Activated T-cell treated with anti-CD3 and anti-CD28 coated beads for 24 hours (primary cell): ENCODE data around the gene RYR2.

Experiments
- DNase-seq: peaks from one replicate; pipeline ENCODE4 v3.0.0-alpha.2; 2020; ENCODE audit warnings: low read depth

Gene RYR2

DNA sequence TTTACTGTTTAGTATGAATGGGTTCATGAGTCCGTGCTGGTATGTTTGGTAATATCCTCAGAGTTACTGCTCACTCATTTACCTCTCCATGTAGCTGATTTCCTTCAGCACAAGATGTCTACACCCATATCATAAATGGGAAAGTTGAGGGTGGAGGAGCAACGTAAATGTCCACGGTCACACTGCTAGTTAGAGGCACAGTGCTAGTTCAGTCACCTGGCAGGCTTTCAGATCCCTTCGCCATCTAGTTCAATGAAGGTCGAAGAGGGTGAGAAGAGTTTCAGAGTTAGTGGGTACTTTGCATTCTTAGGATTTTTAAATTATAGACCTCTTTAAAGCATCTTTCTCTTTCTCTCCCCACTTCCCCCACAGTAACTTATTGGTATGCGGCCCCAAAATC is 630.0 kb downstream of the RYR2 start:
- no peak for DNase-seq

GRCh38 chr1:237672748-237673147 is 630.8 kb downstream of the RYR2 start:
- no peak for DNase-seq

GRCh38 chr1:237673631-237674030 is 631.6 kb downstream of the RYR2 start:
- DNase-seq, result no peak

GRCh38 chr1:237677979-237678378 is 636.0 kb downstream of the RYR2 start:
- DNase-seq, result no peak

DNA sequence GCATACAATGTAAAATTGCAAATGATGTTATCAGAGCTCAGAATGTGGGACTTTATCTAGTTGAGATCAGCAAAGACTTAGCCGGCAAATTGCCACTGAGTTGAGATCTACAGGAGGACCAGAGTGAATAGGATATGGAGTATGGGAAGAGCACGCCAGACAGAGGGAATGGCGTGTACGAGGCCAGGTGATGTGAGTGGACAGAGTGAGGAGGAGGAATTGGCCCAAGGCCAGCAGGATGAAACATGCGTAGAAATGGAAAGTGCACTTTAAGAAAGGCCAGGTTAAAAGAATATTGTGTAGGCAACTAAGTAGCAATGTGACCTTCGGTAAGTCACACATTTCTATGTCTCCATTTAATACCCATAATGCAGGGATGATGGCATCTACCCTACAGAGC is 637.7 kb downstream of the RYR2 start:
- no peak for DNase-seq

GRCh38 chr1:237681210-237681609 is 639.2 kb downstream of the RYR2 start:
- DNase-seq, result no peak

DNA sequence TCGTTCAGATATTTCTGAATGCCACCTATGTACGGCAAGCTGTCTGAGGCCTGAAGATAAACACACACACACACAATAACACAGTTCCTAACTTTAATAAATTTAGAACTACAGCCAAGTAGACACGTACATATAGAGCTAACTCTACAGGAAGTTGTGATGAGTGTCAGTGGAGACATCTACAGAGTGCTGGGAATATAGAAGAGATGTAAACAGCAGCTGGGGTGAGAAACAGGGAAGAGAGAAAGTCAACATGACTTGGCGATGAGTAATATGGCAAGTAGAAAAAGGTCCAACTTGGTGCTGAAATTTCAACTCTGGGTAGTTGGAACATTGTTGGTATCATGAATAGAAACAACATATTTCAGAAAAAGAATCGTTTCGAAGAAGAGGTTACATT is 642.3 kb downstream of the RYR2 start:
- no peak for DNase-seq

GRCh38 chr1:237685551-237685950 is 643.6 kb downstream of the RYR2 start:
- no peak for DNase-seq

- no peak for DNase-seq
These were observed 645.8 kb downstream of the RYR2 start for GRCh38 chr1:237687804-237688203.

GRCh38 chr1:237690656-237691055 is 648.7 kb downstream of the RYR2 start:
- DNase-seq, result no peak

- no peak for DNase-seq
These were observed 650.3 kb downstream of the RYR2 start for GRCh38 chr1:237692255-237692654.

- DNase-seq, result no peak
These were observed 653.9 kb downstream of the RYR2 start for GRCh38 chr1:237695878-237696277.

DNA sequence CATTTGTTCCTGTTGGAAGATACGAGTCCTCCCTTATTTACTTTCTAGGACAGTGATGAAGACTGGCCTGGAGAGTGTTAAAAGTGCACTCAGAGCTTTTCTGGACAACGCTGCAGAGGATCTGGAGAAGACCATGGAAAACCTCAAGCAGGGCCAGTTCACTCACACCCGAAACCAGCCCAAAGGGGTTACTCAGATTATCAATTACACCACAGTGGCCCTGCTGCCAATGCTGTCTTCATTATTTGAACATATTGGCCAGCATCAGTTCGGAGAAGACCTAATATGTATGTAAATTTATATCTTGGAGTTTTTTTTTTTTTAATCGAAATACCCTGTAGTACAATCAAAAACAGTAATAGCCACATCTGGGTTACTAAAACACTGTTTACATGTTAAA is 658.2 kb downstream of the RYR2 start:
- DNase-seq, result no peak

DNA sequence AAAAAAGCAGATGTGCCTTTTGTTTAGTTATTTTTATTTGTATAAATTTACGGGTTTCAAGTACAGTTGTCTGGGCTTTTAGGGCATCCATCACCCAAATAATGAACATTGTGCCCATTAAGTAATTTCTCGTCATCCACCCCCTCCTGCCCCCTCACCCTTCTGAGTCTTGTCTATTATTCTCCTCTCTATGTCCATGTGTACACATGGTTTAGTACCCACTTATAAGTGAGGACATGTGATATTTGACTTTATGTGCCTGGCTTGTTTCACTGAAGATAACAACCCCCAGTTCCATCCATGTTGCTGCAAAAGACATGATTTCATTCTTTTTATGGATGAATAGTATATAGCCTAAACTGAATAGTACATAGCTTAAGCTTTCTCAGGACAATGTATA is 659.5 kb downstream of the RYR2 start:
- DNase-seq, result no peak

DNA sequence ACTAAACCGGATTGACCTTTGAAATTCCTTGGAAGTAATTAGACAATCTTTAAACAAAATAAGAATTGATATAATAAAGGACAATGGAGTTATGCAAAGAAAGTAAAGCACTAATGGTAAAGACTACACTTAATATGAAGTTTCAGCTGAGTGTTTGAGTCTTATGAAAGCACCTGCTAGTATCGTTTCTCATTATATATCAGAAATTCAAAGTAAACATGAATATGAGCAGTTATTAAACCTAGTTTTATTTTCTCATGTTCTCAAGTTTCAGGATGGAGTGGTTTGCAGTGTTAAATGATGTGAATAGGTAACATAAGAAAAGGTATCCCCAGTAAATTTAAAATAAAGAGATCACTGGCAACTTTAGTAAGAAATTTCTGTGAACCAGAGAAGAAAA is 660.2 kb downstream of the RYR2 start:
- no peak for DNase-seq

GRCh38 chr1:237705462-237705861 is 663.5 kb downstream of the RYR2 start:
- no peak for DNase-seq

DNA sequence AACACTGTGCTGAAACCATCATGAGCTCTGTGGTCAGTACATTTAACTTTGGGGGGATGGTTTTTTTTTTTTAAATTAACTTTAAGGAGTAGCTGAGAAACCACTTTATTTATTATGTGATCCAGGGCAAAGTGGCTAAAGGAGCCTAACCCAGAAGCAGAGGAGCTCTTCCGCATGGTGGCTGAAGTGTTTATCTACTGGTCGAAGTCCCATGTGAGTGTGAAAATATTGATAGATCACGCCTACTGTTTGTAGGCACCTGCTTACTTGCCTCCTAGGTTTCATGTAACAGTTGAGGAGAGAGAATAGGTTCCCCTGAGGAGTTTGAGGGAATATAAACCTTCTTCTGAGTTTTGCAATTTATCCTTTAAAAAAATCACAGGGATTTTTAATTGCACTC is 667.4 kb downstream of the RYR2 start:
- DNase-seq, result no peak

DNA sequence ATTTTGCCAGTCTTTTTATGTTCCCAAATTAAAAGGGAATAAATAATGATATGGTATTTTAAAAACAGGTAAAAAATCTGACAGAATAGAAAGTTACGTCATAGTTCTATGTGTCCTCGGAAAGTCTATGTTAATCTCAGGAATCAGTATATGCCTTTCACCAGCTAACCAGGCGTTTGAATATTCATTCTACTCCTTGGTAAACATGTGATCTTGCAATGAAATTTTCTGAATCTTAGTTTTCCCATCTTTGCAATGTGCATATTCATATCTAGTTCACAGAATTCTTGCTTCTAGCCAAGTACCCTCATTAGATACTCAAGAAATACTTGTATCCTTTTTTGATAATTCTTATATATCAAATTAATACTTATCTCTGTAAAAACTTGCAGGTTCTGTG is 669.3 kb downstream of the RYR2 start:
- DNase-seq, result no peak

- no peak for DNase-seq
These were observed 670.1 kb downstream of the RYR2 start for GRCh38 chr1:237712082-237712481.

- DNase-seq, result no peak
These were observed 670.7 kb downstream of the RYR2 start for GRCh38 chr1:237712586-237713157.

- no peak for DNase-seq
These were observed 671.9 kb downstream of the RYR2 start for GRCh38 chr1:237713916-237714315.

GRCh38 chr1:237717106-237717505 is 675.1 kb downstream of the RYR2 start:
- DNase-seq, result no peak

DNA sequence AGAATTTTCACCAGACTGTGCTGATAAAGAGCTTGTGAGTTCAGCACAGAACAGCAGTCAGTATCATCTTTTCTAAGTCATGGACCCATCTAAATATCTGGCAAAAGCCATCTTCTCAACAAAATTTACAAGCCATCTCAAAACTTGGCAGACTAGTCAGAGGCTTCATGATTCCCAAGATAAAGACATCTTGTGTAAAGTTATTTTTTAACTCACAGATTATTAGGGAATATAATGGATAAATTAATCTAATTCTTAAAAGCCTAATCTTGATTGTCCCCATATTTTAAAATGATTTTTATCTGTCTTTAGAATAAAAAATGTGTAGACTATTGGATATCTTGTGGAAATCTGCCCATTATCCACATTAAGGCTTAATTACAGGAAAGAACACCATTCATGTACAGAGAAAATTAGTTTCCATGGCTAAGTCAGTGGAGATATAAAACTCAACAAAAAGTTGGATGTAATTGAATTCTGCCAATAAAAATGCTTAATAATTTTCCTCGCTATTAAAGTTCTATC is 688.9 kb downstream of the RYR2 start:
- no peak for DNase-seq

DNA sequence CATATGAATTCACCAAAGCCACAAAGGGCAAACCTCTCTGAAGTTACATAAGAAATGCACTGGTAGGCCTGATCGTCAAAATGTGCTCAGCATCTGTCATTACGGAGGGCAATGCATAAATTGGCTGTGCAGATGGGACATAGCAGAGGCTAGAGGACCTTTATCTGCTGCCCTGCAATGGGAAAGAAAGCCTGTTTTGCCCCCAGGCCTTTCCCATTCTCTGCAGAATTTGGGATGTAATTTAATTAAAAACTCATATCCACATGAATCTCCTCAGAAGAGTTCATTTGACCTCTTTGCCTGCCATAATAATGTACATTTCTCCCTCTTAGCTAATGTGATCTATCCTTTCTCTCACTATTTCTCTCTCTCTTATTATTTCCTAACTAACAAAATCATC is 690.7 kb downstream of the RYR2 start:
- DNase-seq, result no peak
